PC-3 (cell line): Measurements from ENCODE around the gene GPR176. TPM values are rescaled to one million over a fixed set of nuclear protein-coding genes. Genes with fewer than 3 reads are reported as not detected.

Source experiments
- ATAC-seq: fragments of 200-7000 bp; cut with Tn5 transposase; 2 replicates; pipeline ENCODE4 v1.9.1; 2020; ENCODE audit warnings: mild to moderate bottlenecking, moderate library complexity
- BruUV-seq: library from RNA; stranded (reverse); fragments of 400-500 nt; replicated peaks from 2 replicates; lab custom pipeline; 2021; lab: Mats Ljungman, UMichigan
- CTCF ChIA-PET: fragments of 300-600 bp; sonication (Branson Sonifier 250); formaldehyde crosslinking; loops from one replicate; lab custom pipeline; 2022; ENCODE audit warnings: antibody characterized with exemption; lab: Charles Lee
- POLR2A ChIA-PET: fragments of 300-600 bp; sonication (Branson Sonifier 250); formaldehyde crosslinking; loops from one replicate; lab custom pipeline; 2022; ENCODE audit warnings: antibody characterized with exemption; ENCODE audit not compliant: unreplicated experiment; lab: Charles Lee
- DNase-seq: peaks from one replicate; pipeline ENCODE4 v3.0.0-alpha.2; 2015
- H2AFZ ChIP-seq: fragments of 300-600 bp; sonication (generic); 2 replicates; pipeline ENCODE4 v1.6.0; 2016; ENCODE audit warnings: antibody characterized with exemption, low read length
- H3F3A ChIP-seq: fragments of 300-600 bp; sonication (generic); one replicate; pipeline ENCODE4 v1.6.0; 2017; ENCODE audit warnings: antibody characterized with exemption, low read length, control low read depth, mild to moderate bottlenecking; ENCODE audit not compliant: unreplicated experiment
- H3K27ac ChIP-seq: fragments of 300-600 bp; sonication (generic); 2 replicates; pipeline ENCODE4 v1.5.1; 2016; ENCODE audit warnings: mild to moderate bottlenecking, low read length
- H3K27me3 ChIP-seq: fragments of 300-600 bp; sonication (generic); 2 replicates; pipeline ENCODE4 v1.6.1; 2016; ENCODE audit warnings: low read length, mixed read lengths
- H3K36me3 ChIP-seq: fragments of 300-600 bp; sonication (generic); 2 replicates; pipeline ENCODE4 v1.6.1; 2016; ENCODE audit warnings: low read depth, mixed run types, low read length, mixed read lengths
- H3K4me1 ChIP-seq: fragments of 300-600 bp; sonication (generic); 2 replicates; pipeline ENCODE4 v1.5.1; 2016; ENCODE audit warnings: low read length; ENCODE audit not compliant: insufficient read depth
- H3K4me2 ChIP-seq: fragments of 300-600 bp; sonication (generic); 2 replicates; pipeline ENCODE4 v1.6.0; 2016; ENCODE audit warnings: low read length
- H3K4me3 ChIP-seq: fragments of 300-600 bp; sonication (generic); 2 replicates; pipeline ENCODE4 v1.5.1; 2016; ENCODE audit warnings: mild to moderate bottlenecking, low read length, mixed read lengths
- H3K79me2 ChIP-seq: fragments of 300-600 bp; sonication (generic); 2 replicates; pipeline ENCODE4 v1.6.1; 2017; ENCODE audit warnings: low read length, mixed read lengths
- H3K9ac ChIP-seq: fragments of 300-600 bp; sonication (generic); 2 replicates; pipeline ENCODE4 v1.6.0; 2016; ENCODE audit warnings: mild to moderate bottlenecking, low read length
- H3K9me2 ChIP-seq: fragments of 300-600 bp; sonication (generic); replicated peaks from 2 replicates; pipeline ENCODE4 v1.6.1; 2016; ENCODE audit warnings: mixed run types, low read length, mixed read lengths
- H3K9me3 ChIP-seq: fragments of 300-600 bp; sonication (generic); 2 replicates; pipeline ENCODE4 v1.6.1; 2016; ENCODE audit warnings: low read length, mixed read lengths
- H4K20me1 ChIP-seq: fragments of 300-600 bp; sonication (generic); 2 replicates; pipeline ENCODE4 v1.6.1; 2016; ENCODE audit warnings: low read length, mixed read lengths
- CTCF ChIP-seq: fragments of 300-600 bp; sonication (generic); conservative IDR thresholded peaks from 2 replicates; pipeline ENCODE4 v1.5.1; 2017; ENCODE audit warnings: antibody characterized with exemption, low read depth, mild to moderate bottlenecking, low read length
- EZH2 ChIP-seq: fragments of 300-600 bp; sonication (generic); IDR thresholded peaks from one replicate; pipeline ENCODE4 v1.6.1; 2017; ENCODE audit warnings: antibody characterized with exemption, mild to moderate bottlenecking, low read length; ENCODE audit not compliant: unreplicated experiment
- EZH2phosphoT487 ChIP-seq: fragments of 300-600 bp; sonication (generic); IDR thresholded peaks from 2 replicates; pipeline ENCODE4 v1.6.1; 2018; ENCODE audit warnings: mild to moderate bottlenecking, antibody characterized with exemption, low read length, borderline replicate concordance
- intact Hi-C: fragments of 100-400 bp; cut with micrococcal nuclease; formaldehyde crosslinking; loops from 2 replicates; pipeline ENCODE4 v1.9.0; 2023
- total RNA-seq: library from RNA; depleted of rRNA; stranded (reverse); fragments of >200 nt; gene quantifications from 2 replicates; pipeline ENCODE4 v1.2.3, GENCODE V29; 2014

Gene GPR176
- total RNA-seq, 1 experiment from 2014 or later: 27.8 TPM

- Histone ChIP-seq H3K4me2 (no peak overlapping the region), H3F3A (no peaks in the 10 kb centered on the region), H3K27ac (no peak overlapping the region), H3K36me3 (no peaks in the 10 kb centered on the region), H2AFZ (no peak overlapping the region), H3K9ac (no peak overlapping the region), H4K20me1 (no peaks in the 10 kb centered on the region), H3K4me3 (no peak overlapping the region), H3K27me3 (no peaks in the 10 kb centered on the region), H3K79me2 (no peaks in the 10 kb centered on the region), H3K9me2 (no peaks in the 10 kb centered on the region), H3K9me3 (no peaks in the 10 kb centered on the region), H3K4me1 (no peaks in the 10 kb centered on the region)
- DNase-seq (no peak), ATAC-seq (no peak)
- TF ChIP-seq CTCF (no peak), EZH2 (no peak), EZH2phosphoT487 (no peak)
- BruUV-seq: no TSS peak
- POLR2A ChIA-PET: no interaction called here
- CTCF ChIA-PET: no interaction called here
- intact Hi-C loops: no loop called here
Observed at GRCh38 chr15:39846108-39846507, 74.0 kb downstream of the GPR176 start.

- Histone ChIP-seq H3K27me3 (no peaks in the 10 kb centered on the region), H3K4me2 (no peak overlapping the region), H3F3A (no peaks in the 10 kb centered on the region), H2AFZ (no peak overlapping the region), H3K36me3 (no peaks in the 10 kb centered on the region), H3K4me3 (no peak overlapping the region), H3K9me3 (no peaks in the 10 kb centered on the region), H3K79me2 (no peaks in the 10 kb centered on the region), H3K9me2 (no peaks in the 10 kb centered on the region), H3K4me1 (no peaks in the 10 kb centered on the region), H3K27ac (no peak overlapping the region), H4K20me1 (no peaks in the 10 kb centered on the region), H3K9ac (no peak overlapping the region)
- no peak for ATAC-seq
- no TSS peak for BruUV-seq
- no peak for TF ChIP-seq CTCF
- TF ChIP-seq EZH2: no peak
- CTCF ChIA-PET: no interaction called here
- DNase-seq: no peak
- intact Hi-C loops: no loop called here
- POLR2A ChIA-PET: interaction anchor here (0.7 kb wide), 1 partner anchor 15 kb away, joined by 3 read pairs; no protein-coding TSS in a partner anchor
Observed at GRCh38 chr15:39845582-39845981, 74.5 kb downstream of the GPR176 start.

- Histone ChIP-seq H3K4me3 (no peak overlapping the region), H3K27me3 (no peaks in the 10 kb centered on the region), H3F3A (no peaks in the 10 kb centered on the region), H2AFZ (no peak overlapping the region), H3K27ac (no peak overlapping the region), H3K36me3 (no peaks in the 10 kb centered on the region), H4K20me1 (no peaks in the 10 kb centered on the region), H3K4me2 (no peak overlapping the region), H3K79me2 (no peaks in the 10 kb centered on the region), H3K9me2 (no peaks in the 10 kb centered on the region), H3K9ac (no peak overlapping the region), H3K4me1 (no peaks in the 10 kb centered on the region), H3K9me3 (no peaks in the 10 kb centered on the region)
- no peak for DNase-seq
- ChIA-PET POLR2A (interaction anchor here (0.5 kb wide), 1 partner anchor 13 kb away, joined by 3 read pairs; no protein-coding TSS in a partner anchor), CTCF (no interaction called here)
- no peak for ATAC-seq
- no TSS peak for BruUV-seq
- intact Hi-C loops: no loop called here
- TF ChIP-seq CTCF (no peak), EZH2phosphoT487 (no peak), EZH2 (no peak)
Observed at GRCh38 chr15:39843565-39843964, 76.5 kb downstream of the GPR176 start.
